Limb (tissue), 2 donors: ENCODE data around the gene CYP19A1.

Experiments used
- DNase-seq, 2 donors: peaks; one replicate each; pipeline ENCODE4 v3.0.0-alpha.2; 2016; ENCODE audit errors: extremely low spot score in 2 of 2

Gene CYP19A1

GRCh38 chr15:51186181-51186705 is 152.2 kb downstream of the CYP19A1 start:
- no peak for DNase-seq

- no peak for DNase-seq
Measured at GRCh38 chr15:51185213-51186159, 152.9 kb downstream of the CYP19A1 start.

- DNase-seq: no peak
Measured at GRCh38 chr15:51184627-51185026, 153.8 kb downstream of the CYP19A1 start.

DNA sequence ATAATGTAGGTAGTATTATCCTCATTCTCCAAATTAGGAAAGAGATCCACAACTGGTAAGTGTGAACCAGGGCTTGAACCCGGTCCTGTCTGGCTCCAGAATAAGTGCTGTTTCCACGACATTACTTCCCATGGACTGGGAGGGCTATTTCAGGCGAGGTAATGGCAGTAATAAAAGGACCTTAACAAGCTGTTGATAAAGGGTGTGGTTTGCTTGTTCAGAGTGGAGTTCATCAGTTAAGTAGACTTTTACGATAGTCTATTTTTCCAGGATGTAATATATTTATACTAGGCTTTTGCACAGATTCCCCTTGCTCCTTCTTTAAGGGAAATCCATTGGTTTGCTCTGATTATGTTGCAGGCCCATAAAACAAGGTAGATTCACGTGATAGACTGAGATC is 155.3 kb downstream of the CYP19A1 start:
- no peak for DNase-seq

- DNase-seq: no peak
Measured at GRCh38 chr15:51181905-51182304, 156.5 kb downstream of the CYP19A1 start.

DNA sequence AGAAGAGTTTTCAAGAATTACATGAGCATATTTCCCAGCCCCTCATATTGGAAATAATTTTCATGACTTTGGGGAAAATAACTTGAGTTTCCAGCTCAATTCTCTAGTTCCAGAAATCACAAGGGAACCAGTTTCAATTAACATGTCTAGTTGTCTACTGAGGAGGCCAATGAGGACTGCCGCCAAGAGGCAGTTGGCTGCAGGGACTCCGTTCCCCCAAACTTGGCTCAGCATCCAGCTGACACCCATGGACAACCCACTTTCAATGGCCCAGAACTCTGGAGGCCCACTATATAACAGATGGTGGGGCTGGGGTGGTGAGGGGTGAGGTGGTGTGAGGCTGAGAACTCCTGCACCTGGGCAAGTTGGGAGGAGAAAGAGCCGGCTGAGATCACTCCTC is 157.2 kb downstream of the CYP19A1 start:
- DNase-seq: no peak

GRCh38 chr15:51180534-51180933 is 157.9 kb downstream of the CYP19A1 start:
- no peak for DNase-seq

DNA sequence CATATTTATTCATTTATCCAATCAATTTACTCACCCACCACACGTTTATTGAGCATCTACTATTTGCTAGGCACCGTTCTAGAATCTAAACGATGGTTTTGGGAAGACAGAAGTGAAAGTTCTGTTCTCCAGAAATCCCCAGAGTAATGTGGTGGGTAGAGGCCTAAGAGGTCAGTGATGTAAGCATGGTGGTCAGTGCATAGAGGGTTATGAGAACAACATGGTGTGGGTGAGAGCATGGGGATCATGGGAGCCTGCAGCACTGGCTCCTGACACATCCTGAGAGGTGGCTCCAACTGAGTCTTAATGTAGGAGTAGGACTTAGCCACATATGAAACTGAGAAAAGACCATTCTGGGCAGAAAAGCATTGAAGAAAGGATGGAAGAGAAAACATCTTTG is 158.4 kb downstream of the CYP19A1 start:
- DNase-seq: no peak

GRCh38 chr15:51172193-51172592 is 166.2 kb downstream of the CYP19A1 start:
- DNase-seq: peak in 1 of 2 donors; percentile 77

- no peak for DNase-seq
Measured at GRCh38 chr15:51171634-51171932, 166.8 kb downstream of the CYP19A1 start.

- DNase-seq: no peak
Measured at GRCh38 chr15:51170882-51171633, 167.3 kb downstream of the CYP19A1 start.

DNA sequence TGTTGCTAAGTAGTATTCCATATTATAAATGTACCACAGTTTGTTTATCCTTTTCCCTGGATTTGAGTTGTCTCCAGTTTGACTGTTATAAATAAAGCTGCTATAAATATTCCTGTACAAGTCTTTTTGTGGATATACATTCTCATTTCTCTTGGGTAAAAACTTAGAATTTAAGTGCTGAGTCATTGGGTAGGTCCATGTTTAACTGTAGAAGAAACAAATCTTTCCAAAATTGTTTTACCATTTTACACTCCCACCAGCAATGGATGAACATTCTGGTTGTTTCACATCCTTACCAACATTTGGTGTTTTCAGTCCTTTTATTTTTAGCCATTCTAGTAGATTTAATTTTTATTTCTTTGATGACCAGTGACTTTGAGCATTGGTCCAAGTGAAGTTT is 169.7 kb downstream of the CYP19A1 start:
- no peak for DNase-seq

- DNase-seq: no peak
Measured at GRCh38 chr15:51163843-51164242, 174.6 kb downstream of the CYP19A1 start.

DNA sequence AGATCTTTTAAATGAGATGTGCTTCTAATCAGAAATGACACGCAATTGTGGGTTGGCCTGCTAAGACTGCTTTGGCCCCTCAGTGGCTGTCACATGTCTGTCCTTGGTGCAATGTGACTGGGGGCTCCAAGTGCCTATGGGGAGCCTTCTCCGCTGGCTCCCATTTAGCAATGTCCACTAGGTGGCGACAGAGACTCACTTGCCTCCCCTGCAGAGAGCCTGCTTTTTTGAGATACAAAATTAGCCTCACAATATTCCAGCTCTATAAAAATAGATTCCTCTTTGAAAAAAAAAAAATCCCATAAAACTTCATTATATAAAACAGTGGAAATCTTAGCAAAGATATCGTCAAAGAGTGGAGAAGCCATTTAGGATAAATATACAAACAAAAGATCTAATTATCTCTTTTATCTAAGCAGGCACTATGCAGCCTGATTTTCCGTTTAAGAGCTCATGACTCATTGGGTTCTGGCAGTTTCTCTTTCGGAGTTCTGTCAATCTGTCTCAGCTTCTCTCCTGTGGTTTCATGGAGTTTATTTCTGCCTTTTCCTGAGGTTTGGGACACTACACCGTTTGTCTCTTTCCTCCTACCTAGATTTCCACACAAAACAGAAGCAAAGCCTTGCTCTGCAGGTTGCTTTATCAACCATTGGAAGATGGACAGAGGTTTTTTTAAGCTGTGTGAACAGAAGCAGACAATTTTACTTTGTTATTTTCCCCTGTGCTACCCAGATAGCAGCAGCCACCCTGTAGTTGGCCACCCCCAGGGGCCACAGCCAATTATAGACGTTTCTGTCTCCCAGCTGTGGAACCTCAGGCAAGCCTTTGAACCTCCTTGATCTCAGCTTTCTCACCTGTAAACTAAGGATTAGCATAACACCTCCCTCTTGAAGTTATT is 175.3 kb downstream of the CYP19A1 start:
- DNase-seq: peak; percentile 71 to 79

DNA sequence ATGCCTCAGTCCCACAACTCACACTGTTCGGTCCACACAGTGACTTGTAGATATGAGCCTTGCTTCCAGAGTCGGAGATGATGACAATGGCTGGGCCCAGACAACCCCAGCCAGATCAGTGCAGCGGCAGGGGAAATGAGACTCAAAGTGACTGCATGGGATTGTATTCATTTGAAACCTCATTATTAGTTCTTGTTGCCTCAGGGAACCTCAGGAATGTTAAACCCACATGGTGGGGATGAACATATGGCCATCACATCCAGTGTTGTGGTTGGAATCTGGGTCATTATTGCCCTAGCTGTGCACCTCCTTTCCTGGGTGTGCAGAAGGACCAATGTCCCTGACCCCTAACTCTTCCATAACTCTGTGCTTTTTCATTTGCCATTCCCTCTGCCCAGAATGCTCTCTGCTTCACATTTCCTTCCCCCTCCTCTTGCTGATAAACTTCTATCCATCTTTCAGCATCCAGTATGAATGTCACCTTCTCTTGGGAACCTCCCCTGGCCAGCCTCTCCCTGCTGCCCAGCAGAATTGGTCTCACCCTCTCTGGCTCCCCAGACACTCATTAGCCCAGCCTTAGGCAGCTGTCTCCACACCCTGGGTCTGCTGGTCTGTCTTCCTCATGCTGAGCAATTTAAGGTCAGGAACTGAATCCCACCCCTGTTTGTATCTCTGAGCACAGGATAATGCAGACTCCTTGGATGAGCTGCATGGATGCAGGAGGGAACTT is 176.7 kb downstream of the CYP19A1 start:
- no peak for DNase-seq

DNA sequence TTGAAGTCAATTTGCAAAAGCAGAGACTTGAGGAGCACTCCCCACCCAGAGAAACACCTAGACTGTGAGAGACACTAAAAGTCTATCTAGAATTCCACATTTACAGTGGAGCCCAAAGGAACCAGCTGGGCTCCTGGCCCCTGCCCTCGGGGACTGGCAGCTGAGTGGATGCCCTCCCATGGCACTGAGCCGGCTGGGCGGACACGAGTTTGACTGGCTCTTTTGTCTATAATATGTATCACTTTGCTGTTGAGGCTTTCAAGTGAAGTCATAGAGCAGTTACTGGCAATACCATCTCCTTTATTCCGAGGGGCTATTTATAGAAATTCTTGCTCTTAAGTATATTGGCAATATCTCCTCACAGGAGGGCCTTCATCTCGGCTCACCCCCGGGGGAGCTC is 177.9 kb downstream of the CYP19A1 start:
- DNase-seq: no peak
